CD4-positive, alpha-beta T cell treated with Interleukin-21 for 1 hour (primary cell): Measurements from ENCODE around the gene TPI1.

Experiments
- DNase-seq: peaks from one replicate; pipeline ENCODE4 v3.0.0-alpha.2; 2020

Gene TPI1

DNA sequence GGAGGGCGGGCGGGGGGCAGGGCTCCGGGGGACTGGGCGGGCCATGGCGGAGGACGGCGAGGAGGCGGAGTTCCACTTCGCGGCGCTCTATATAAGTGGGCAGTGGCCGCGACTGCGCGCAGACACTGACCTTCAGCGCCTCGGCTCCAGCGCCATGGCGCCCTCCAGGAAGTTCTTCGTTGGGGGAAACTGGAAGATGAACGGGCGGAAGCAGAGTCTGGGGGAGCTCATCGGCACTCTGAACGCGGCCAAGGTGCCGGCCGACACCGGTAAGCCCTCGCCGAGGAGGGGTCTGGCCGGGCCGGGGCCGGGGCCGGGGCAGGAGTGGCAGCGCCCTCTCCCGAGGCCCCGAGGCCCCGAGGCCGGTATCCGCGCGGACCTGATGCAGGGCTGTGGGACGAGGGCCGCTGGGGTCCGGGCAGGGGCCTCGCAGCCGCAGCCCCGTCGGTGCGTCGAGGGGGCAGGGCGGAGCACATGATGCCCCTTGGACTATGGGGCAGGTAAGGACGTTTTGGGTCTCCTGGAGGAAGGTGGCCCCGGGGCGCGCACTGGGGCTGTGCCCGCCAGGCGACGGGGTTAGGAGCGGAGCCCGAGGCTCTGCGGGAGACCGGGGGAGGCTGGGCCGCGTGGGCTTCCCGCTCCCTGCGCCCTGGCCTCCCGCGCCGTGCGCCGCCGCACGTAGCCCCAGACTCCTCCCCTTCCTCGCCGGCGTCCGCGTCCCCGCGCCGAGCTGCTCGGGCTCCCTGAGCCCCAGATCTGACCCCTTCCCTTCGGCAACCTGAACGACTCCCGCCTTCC, at the start of gene TPI1:
TSS of gene TPI1 (plus strand) at position 119 of the 798 bp plus-strand sequence. CDS start at position 155, 36 bp downstream.
- DNase-seq: peak; percentile 87

DNA sequence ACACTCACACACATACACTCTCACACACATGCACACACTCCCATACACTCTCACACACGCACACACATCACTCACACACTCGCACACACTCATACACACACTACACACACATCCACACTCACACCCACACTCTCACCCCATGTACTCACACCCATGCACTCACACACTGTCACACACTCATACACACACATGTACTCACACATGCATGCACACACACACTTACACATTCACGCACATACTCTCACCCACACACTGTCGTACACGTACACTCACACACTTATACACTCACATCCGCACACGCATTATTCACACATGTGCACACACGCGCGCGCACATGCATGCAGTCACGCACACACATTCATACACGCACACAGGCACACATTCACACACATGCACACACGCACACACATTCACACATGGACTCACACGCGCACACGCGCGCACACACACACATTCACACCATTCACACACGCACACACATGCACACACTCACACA, 49.6 kb upstream of the TPI1 start:
- no peak for DNase-seq

- DNase-seq: no peak
Observed at GRCh38 chr12:6818222-6818621, 49.1 kb upstream of the TPI1 start.

DNA sequence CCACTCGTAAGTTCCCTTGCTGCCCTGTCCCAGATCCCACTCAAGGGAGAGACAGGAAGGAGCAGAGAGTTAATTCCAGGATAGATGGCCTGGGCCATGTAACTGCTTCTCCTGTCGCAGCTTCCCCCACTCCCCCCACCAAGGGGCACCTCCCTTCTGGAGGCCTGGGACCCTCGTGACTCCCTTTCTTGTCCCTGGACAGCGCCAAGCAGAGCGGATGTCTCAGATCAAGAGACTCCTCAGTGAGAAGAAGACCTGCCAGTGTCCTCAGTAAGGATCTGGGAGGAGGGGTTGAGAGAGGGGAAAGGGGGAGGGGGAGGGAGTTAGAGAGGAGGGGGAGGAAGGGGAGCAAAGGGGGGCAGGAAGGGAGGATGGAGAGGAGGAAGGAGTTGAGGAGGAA, 48.7 kb upstream of the TPI1 start:
- DNase-seq: no peak

DNA sequence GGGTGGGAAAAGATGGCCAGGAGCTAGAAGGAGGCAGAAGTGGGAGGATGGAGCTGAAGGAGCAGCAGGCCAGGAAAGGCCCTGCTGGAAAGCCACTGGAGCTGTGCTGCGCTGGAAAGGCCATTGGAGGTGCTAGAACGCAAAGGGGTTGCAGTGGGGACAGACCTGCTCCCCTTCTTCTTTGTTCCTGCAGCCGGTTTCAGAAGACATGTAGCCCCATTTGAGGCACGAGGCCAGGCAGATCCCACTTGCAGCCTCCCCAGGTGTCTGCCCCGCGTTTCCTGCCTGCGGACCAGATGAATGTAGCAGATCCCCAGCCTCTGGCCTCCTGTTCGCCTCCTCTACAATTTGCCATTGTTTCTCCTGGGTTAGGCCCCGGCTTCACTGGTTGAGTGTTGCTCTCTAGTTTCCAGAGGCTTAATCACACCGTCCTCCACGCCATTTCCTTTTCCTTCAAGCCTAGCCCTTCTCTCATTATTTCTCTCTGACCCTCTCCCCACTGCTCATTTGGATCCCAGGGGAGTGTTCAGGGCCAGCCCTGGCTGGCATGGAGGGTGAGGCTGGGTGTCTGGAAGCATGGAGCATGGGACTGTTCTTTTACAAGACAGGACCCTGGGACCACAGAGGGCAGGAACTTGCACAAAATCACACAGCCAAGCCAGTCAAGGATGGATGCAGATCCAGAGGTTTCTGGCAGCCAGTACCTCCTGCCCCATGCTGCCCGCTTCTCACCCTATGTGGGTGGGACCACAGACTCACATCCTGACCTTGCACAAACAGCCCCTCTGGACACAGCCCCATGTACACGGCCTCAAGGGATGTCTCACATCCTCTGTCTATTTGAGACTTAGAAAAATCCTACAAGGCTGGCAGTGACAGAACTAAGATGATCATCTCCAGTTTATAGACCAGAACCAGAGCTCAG, 48.0 kb upstream of the TPI1 start:
- DNase-seq: no peak

- no peak for DNase-seq
Observed at GRCh38 chr12:6820166-6820565, 47.2 kb upstream of the TPI1 start.

DNA sequence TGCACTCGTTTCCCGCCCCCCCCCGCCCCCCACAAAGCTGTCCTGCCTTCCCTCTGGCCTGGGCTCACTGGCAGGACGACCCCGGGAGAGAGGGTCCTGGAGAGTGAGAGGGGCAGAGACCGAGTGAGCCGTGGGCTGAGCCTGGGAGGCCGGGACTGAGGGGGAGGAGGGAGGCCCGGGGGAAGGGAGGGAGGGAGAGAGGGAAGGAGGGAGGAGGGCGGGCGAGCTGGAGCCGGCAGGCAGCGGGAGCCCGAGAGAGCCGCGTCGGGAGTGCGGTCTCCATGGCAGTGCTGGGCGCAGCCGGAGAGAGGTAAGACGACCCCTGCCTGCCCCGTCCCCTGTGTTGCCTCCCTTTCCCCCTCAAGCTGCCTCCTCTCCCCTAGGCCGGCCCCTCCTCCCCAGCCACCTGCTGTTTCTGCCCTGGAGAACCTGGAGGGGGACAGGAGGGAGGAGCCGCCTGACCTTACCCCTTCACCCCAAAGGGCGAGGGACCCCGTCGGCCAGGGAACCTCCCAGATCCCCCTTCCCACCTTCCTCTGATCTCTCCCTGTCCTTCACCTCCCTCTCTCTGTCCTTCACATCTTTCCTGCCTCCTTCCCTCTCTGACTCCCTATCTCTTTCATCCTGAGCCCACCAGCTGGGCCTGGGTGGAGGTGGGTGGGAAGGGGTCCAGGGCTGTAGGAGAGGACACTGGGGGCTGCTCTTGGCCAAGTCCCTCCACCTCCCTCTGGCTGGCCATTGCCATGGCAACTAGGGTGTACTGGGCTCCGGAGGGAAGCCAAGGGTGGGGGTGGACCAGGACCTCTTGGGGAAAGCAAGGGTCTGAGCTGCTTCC, 45.5 kb upstream of the TPI1 start, which contains the start of gene GPR162:
TSS of gene GPR162 (plus strand) at position 231 of the 835 bp plus-strand sequence. CDS start 2,078 bp downstream, outside the sequence.
- no peak for DNase-seq

- no peak for DNase-seq
Observed at GRCh38 chr12:6822426-6823135, 44.8 kb upstream of the TPI1 start.

DNA sequence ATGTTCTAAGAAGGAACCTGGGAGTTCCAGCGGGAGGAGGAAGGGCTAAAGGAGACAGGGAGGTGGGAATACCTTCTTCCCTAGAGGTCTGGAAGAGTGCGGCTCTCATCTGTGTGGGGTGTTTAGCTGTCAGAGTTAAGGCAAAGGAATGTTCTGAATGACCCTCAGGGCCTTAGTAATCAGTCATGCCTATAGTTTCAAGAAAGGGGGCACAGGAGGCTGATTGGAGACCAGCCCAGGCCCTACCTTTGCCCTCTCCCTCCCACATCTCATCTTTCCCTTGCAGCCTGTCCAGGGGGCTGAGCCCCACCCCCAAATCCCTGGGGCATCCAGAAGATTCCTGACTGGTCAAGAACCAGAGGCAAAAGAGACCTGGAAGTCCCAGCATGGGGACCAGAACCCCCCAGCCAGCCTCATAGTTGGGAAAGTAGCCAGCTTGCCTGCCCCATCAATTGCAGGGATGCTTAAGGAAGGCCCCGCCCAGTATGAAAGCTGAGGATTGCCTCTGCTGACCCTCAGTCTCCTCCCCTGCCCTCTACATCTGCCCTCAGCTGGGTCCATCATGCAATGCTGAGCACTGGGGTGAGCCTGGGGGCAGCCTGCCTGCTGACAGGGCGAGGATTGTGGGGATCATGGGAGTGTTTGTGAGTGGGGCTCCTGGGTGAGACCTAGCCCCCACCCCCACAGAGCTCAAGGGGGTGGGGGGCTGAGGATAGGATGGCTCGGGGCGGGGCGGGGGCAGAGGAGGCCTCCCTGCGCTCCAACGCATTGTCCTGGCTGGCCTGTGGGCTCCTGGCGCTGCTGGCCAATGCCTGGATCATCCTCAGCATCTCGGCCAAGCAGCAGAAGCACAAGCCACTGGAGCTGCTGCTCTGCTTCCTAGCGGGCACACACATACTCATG, 43.9 kb upstream of the TPI1 start:
- DNase-seq: no peak

DNA sequence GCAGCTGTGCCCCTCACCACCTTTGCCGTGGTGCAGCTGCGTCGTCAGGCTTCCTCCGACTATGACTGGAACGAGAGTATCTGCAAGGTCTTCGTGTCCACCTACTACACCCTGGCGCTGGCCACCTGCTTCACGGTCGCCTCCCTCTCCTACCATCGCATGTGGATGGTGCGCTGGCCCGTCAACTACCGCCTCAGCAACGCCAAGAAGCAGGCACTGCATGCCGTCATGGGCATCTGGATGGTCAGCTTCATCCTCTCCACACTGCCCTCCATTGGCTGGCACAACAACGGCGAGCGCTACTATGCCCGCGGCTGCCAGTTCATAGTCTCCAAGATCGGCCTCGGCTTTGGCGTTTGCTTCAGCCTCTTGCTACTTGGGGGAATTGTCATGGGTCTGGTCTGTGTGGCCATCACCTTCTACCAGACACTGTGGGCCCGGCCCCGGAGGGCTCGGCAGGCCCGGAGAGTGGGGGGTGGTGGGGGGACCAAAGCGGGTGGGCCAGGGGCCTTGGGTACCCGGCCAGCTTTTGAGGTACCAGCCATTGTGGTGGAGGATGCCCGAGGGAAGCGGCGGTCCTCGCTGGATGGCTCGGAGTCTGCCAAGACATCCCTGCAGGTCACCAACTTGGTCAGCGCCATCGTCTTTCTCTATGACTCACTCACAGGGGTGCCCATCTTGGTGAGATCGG, 43.1 kb upstream of the TPI1 start:
- no peak for DNase-seq

DNA sequence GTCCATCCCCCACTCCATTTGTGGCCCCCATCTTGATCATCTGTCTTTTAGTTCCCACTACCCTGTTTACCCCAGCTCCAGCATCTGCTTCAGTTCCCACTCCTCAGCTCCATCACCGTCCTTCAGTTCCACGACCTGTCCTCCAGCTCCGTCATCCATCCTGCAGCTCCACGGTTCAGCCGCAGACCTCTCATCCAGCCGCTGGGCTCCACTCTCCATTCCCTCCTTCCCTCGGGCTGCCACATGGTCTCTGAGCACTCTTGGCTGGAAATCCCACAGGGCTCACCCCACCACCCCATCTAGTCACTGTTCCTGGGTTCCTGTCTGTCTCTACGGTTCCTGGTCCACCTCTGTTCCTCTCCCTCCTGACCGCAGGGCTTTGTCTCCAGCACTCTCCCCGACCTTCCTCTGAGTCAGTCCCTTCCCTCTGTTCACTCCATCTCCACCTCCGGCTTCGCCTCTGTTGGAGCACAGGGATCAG, 42.4 kb upstream of the TPI1 start:
- no peak for DNase-seq

GRCh38 chr12:6825398-6826124, 41.8 kb upstream of the TPI1 start:
- DNase-seq: peak; percentile 80

DNA sequence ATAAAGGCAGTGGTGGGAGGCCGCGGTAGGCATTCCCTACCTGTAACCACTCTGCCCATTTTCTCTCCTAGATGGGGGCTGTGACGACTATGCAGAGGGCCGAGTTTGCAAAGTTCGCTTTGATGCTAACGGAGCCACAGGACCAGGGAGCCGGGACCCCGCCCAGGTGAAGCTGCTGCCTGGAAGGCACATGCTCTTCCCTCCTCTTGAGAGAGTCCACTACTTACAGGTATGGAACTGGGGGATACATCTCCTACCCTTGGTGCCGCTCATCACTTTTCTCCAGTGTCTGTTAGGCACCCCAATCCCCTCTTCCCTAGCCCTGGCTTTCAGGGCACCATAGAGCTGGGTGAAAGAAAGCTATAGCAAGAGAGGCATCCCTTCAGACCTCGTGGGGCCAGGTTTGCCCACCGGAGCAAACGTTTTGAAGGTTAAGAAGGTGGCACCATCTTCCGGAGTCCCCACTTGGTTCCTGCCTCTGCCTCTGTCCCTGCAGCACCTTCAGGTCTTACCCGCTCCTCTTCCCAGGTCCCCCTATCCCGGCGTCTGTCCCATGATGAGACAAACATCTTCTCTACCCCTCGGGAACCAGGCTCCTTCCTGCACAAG, 41.1 kb upstream of the TPI1 start:
- no peak for DNase-seq

DNA sequence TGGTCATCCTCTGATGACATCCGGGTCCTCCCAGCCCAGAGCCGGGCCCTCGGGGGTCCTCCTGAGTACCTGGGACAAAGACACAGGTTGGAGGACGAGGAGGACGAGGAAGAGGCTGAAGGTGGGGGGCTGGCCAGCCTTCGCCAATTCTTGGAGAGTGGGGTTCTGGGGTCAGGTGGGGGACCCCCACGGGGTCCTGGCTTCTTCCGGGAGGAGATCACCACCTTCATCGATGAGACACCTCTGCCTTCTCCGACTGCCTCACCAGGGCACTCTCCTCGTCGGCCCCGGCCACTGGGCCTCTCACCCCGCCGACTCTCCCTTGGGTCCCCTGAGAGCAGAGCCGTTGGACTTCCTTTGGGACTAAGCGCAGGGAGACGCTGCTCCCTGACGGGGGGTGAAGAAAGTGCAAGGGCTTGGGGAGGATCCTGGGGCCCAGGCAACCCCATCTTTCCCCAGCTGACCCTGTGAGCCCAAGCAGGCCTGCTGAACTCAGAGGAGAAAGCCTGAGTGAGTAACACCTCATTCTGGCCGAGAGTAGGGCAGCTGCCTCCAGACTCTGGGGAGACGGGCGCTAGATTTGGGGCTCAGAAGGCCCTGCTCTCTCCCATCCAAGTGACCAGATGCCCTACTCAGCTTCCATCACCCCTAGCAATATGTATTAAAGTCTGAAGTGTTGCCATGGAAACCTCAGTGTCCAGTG, 40.4 kb upstream of the TPI1 start:
- DNase-seq: no peak

DNA sequence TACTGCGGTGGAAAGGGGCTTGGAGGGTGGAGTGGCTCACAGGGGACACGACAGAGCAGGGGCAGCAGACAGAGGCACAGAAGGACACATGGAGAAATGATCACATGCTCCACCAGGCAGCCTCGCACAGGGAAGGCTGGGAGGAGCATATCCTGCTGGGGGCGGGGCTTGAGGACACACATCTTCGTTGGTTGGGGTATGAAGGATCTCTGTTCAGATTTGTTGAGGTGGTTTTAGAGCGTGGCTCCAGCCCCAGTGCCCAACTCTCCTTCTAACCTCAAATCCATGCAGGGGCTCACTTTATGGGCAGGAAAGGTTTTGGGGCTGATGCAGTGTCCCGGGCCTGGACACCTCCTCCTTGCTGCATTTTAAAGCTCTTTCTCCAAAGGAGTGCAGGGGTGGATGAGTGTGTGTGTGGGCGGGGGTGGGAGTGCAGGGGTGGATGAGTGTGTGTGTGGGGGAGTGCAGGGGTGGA, 39.9 kb upstream of the TPI1 start:
- peak; percentile 39 for DNase-seq

DNA sequence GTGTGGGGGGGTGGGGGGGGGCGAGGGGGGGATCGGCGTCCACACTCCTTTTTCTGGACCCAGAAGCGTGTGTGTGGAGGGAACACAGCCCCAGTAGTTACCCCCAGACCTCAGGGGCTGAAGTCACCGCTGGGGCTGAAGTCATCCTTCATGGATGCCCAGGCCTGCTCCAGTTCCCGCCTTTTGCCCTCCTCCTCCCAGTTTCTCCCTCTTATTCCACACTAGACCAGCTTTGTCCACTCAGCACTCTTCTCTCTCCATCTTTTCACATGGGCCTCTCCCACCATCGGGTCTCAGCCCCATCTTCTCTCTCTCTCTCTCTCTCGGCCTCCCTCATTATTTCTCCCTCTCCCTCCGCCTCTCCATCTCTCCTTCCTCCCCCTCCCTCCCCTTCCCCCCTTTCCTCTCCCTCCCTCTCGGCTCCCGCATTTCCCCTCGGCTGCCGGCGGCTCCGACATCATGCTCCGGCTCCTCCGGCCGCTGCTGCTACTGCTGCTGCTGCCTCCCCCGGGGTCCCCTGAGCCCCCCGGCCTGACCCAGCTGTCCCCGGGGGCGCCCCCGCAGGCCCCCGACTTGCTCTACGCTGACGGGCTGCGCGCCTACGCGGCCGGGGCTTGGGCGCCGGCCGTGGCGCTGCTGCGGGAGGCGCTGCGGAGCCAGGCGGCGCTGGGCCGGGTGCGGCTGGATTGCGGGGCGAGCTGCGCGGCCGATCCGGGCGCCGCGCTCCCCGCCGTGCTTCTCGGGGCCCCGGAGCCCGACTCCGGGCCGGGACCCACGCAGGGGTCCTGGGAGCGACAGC, 39.1 kb upstream of the TPI1 start, which contains the start of gene P3H3:
TSS of gene P3H3 (plus strand) at position 426 of the 799 bp plus-strand sequence. CDS start at position 460, 34 bp downstream.
- peak; percentile 24 for DNase-seq
